ENCODE results near the gene CHP1.
"Not testable (repeated sequence)": the region's sequence is repeated elsewhere in the genome, so short reads cannot be mapped to it uniquely, and the experiment has no call there.

Gene CHP1

DNA sequence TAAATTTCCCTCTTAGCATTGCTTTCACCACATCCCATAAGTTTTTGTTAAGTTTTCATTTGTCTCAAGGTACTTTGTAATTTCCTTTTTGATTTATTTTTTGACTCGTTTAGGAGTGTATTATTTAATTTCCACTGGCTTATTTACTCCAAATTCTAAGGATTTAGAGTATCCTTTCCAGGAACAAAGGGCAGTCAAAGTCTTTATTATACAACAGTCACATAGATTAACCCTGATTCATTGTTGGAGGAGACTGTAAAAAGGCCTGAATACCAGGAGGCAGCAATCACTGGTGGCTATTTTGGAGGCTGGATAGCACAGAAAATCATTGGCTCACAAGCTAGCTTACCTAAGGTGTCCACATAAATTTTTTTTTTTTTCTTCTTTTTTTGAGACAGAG is 61.5 kb downstream of the CHP1 start:
- DNase-seq (ENCODE audit: low spot score): no peak

DNA sequence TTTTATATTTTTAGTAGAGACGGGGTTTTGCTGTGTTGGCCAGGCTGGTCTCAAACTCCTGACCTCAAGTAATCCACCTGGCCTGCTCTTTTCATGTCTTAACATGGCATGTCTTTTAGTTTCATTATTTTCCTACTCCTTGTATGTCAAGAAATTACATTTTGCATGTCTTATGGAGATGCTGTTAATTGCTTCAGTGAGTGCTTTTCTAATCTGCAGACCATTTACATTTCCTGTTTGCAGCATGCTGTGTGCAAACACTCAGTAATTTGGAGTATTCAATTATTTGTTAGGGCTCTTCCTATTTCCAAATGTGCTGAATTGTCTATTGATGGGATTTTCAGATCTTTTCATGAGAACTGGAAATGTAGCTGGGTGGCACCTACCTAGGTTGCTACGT is 70.1 kb downstream of the CHP1 start:
- not testable (repeated sequence) for DNase-seq (ENCODE audit: low spot score)

DNA sequence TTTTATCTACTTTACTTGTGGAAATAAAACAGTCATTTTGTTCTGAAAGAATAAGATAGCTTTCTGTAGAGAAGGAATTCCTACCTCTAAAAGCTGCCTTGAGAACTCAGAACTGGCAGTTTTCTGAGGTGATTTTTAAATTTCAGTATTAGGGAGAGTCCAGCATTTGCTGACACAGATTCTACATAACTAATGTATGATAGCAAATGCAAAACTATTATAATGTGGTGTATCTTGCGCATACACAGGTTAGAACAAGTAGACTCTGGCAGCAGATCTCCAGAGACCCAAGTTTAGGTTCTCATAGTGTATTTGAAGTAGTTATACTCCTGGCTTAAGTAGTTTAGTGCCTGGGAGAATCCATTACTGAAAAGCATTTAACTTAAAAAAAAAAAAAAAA is 70.5 kb downstream of the CHP1 start:
- no peak for DNase-seq (ENCODE audit: low spot score)

DNA sequence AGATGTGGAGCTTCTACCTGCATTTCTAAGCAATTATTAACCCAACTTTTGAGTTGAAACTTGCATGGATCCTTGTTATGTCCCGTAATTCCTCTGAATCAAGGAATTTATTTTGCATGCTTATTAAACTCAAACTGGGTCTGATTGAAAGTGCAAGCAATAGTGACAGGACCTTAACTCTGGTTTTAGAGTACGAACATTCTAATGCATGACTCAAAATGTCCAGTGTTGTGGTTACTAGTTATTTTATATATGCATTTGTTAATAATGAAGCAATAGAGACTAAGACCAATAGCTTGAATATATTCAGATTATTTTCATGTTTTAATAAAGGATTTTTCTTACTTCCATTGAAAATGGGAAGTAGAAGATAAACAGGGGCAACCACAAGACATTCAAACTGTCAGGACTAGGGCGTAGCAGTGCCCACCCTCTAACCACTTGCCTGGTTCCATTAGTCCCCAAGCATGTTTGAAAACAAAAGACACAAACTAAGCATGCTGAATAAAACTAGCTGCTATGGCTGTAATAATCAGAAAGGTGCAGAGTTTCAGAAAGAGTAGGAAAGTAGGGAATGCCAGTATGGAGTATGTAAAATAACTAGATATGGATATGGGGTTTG is 73.2 kb downstream of the CHP1 start:
- DNase-seq (ENCODE audit: low spot score): no peak

DNA sequence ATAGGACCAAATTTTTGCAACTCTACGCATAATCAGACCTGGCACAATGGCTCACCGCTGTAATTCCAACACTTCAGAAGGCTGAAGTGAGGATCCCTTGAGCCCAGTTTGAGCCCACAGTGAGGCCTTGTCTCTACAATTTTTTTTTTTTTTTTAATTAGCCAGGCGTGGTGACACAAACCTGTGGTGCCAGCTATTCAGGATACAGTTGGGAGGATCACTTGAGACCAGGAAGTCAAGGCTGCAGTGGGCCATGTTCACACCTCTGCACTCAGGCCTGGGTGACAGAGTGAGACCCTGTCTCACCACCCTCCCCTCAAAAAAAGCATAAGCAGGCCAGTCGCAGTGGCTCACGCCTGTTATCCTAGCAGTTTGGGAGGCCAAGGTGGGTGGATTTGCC is 76.6 kb downstream of the CHP1 start:
- DNase-seq (ENCODE audit: low spot score): no peak

DNA sequence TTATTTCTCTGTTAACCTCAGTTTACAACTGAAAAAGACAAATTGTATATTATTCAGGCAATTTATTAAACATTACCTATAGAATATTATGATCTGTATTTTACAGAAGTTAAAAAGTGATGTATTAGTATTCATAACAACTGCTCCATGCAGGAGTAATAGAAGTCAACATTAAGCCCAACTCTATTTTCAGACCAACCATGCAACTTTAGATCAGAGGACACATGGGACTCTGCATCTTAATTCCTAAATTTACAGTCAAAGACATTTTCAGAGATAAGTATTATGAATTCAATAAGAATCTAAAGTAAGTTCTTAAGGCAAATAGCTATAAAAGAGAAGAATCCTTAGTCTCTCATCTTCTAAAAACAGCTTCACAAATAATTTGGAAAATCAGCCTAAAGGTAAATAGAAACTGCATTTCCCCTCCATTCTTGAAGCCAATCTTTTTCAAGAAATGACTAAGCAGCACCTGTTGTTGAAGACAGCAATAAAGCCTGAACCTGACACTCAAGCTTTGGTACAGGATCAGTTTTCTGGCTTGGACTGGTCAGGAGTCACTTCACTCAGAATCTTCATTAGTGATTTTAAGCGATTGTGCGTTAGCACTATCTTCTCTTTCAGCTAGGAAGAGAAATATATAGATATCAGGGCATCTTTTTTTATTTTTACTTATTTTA is 78.3 kb downstream of the CHP1 start:
- no peak for DNase-seq (ENCODE audit: low spot score)

DNA sequence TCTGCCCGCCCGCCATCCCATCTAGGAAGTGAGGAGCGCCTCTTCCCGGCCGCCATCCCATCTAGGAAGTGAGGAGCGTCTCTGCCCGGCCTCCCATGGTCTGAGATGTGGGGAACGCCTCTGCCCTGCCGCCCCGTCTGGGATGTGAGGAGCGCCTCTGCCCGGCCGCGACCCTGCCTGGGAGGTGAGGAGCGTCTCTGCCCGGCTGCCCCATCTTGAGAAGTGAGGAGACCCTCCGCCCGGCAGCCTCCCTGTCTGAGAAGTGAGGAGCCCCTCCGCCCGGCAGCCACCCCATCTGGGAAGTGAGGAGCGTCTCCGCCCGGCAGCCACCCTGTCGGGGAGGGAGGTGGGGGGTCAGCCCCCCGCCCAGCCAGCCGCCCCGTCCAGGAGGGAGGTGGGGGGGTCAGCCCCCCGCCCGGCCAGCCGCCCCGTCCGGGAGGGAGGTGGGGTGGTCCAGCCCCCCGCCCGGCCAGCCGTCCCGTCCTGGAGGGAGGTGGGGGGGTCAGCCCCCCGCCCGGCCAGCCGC is 89.8 kb downstream of the CHP1 start:
- DNase-seq (ENCODE audit: low spot score): not testable (repeated sequence)

DNA sequence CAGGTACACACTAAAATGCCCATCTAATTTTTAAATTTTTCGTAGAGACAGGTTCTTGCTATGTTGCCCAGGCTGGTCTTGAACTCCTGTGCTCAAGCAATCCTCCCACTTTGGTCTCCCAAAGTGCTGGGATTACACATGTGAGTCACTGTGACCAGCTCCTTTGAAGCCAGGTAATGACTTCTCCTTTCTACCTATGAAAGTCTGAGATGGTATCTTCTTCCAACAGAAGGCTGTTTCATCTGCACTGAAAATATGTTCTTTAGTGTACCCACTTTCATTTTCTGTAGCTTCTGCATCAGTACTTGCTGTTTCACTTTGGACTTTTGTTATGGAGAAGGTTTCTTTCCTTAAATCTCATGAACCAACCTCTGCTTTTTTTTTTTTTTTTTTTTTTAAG is 92.5 kb downstream of the CHP1 start:
- DNase-seq (ENCODE audit: low spot score): no peak

DNA sequence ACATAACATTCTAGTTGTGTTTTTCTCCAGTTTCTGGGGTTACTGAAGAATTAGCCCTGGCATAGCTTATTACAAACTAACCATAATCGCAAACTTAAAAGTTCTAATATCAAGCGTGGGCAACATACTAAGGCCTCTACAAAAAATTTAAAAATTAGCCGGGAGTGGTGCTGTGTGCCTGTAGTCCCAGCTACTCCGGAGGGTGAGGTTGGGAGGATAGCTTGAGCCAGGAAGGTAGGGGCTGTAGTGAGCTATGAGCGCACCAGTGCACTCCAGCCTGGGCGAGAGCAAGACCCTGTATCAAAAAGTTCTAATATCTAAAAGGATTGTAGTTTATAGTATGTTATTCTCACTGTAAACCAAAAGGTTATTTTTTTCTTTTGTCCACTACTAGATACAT is 100.2 kb downstream of the CHP1 start:
- no peak for DNase-seq (ENCODE audit: low spot score)
